Liver (tissue), 9 donors: Measurements from ENCODE around the gene LIPE. TPM values are rescaled to one million over a fixed set of nuclear protein-coding genes. Genes with fewer than 3 reads are reported as not detected.

ENCODE experiments used
- DNase-seq: peaks from one replicate; pipeline ENCODE4 v3.0.0-alpha.2; 2017; ENCODE audit warnings: low spot score
- H3K27ac ChIP-seq, 2 donors: one replicate each; pipeline ENCODE4 v1.7.0; 2013; ENCODE audit warnings: inconsistent platforms in 2 of 2, low read length in 2 of 2, control low read depth in 1 of 2, low read depth in 1 of 2, mild to moderate bottlenecking in 1 of 2
- H3K27me3 ChIP-seq, 4 donors: one replicate each; pipeline versions ENCODE4 v1.6.1 to v1.7.0; 2013; ENCODE audit warnings: low read length in 3 of 4, inconsistent platforms in 1 of 4, mild to moderate bottlenecking in 1 of 4, moderate library complexity in 1 of 4; ENCODE audit not compliant: control insufficient read depth in 4 of 4, insufficient read depth in 4 of 4
- H3K36me3 ChIP-seq, 4 donors: one replicate each; pipeline versions ENCODE4 v1.6.1 to v1.7.0; 2013; ENCODE audit warnings: low read length in 3 of 4, mild to moderate bottlenecking in 3 of 4, low read depth in 1 of 4, moderate library complexity in 1 of 4; ENCODE audit not compliant: control insufficient read depth in 4 of 4, insufficient read depth in 3 of 4
- H3K4me1 ChIP-seq, 4 donors: one replicate each; pipeline versions ENCODE4 v1.6.1 to v1.7.0; 2013; ENCODE audit warnings: low read length in 3 of 4, mild to moderate bottlenecking in 3 of 4, moderate library complexity in 1 of 4; ENCODE audit not compliant: control insufficient read depth in 4 of 4, insufficient read depth in 4 of 4
- H3K4me3 ChIP-seq, 3 donors: one replicate each; pipeline versions ENCODE4 v1.6.1 to v1.7.0; 2013; ENCODE audit warnings: low read length in 3 of 3, control low read depth in 1 of 3, low read depth in 1 of 3, mild to moderate bottlenecking in 1 of 3
- H3K9ac ChIP-seq, 2 donors: one replicate each; pipeline ENCODE4 v1.7.0; 2013; ENCODE audit warnings: low read length in 2 of 2, mild to moderate bottlenecking in 2 of 2, moderate library complexity in 2 of 2, control low read depth in 1 of 2, low read depth in 1 of 2
- H3K9me3 ChIP-seq, 4 donors: one replicate each; pipeline versions ENCODE4 v1.6.1 to v1.7.0; 2013; ENCODE audit warnings: low read length in 3 of 4; ENCODE audit not compliant: control insufficient read depth in 4 of 4
- CTCF ChIP-seq: fragments of 150-350 bp; IDR thresholded peaks from 2 replicates; pipeline ENCODE4 v1.5.1; 2017; ENCODE audit warnings: improper control_type of control experiment, low read depth, low read length; ENCODE audit not compliant: missing input control
- EGR1 ChIP-seq, 2 donors: IDR thresholded peaks; 2 replicates each; pipeline ENCODE4 v1.6.1; 2016 to 2018; ENCODE audit warnings: antibody characterized with exemption in 2 of 2, low read depth in 2 of 2
- FOXA1 ChIP-seq: IDR thresholded peaks from 2 replicates; pipeline ENCODE4 v1.6.1; 2016; ENCODE audit warnings: antibody characterized with exemption
- FOXA2 ChIP-seq: IDR thresholded peaks from 2 replicates; pipeline ENCODE4 v1.6.1; 2016; ENCODE audit warnings: antibody characterized with exemption
- GABPA ChIP-seq, 2 donors: IDR thresholded peaks in 1 of 2; conservative IDR thresholded peaks in 1 of 2; 2 replicates each; pipeline ENCODE4 v1.6.1; 2016; ENCODE audit warnings: antibody characterized with exemption in 2 of 2, mild to moderate bottlenecking in 1 of 2, moderate library complexity in 1 of 2
- HNF4A ChIP-seq, 2 donors: conservative IDR thresholded peaks; 2 replicates each; pipeline ENCODE4 v1.6.1; 2016; ENCODE audit warnings: antibody characterized with exemption in 2 of 2, mild to moderate bottlenecking in 2 of 2
- HNF4G ChIP-seq: IDR thresholded peaks from 2 replicates; pipeline ENCODE4 v1.6.1; 2016; ENCODE audit warnings: antibody characterized with exemption
- JUND ChIP-seq, 2 donors: IDR thresholded peaks; 2 replicates each; pipeline ENCODE4 v1.6.1; 2016; ENCODE audit warnings: antibody characterized with exemption in 2 of 2
- NR2F2 ChIP-seq: IDR thresholded peaks from 2 replicates; pipeline ENCODE4 v1.6.1; 2016; ENCODE audit warnings: antibody characterized with exemption
- RAD21 ChIP-seq, 2 donors: IDR thresholded peaks; 2 replicates each; pipeline ENCODE4 v1.6.1; 2016; ENCODE audit warnings: antibody characterized with exemption in 2 of 2, mild to moderate bottlenecking in 2 of 2
- SP1 ChIP-seq: IDR thresholded peaks from 2 replicates; pipeline ENCODE4 v1.6.1; 2018; ENCODE audit warnings: antibody characterized with exemption, mild to moderate bottlenecking
- TAF1 ChIP-seq: conservative IDR thresholded peaks from 2 replicates; pipeline ENCODE4 v1.6.1; 2016; ENCODE audit warnings: antibody characterized with exemption, mild to moderate bottlenecking
- YY1 ChIP-seq: IDR thresholded peaks from 2 replicates; pipeline ENCODE4 v1.6.1; 2016; ENCODE audit warnings: antibody characterized with exemption, mild to moderate bottlenecking
- WGBS: extraction: QIAGEN DNeasy Blood & Tissue Kit; methylation state at CpG from one replicate; pipeline ENCODE4 v1.1.7; 2013; 5-methylcytosine and 5-hydroxymethylcytosine counted together
- polyA plus RNA-seq, 2 donors: library from polyadenylated mRNA; stranded (reverse) in 1 of 2; unstranded in 1 of 2; fragments of 200-250 nt in 1 of 2; fragments of >200 nt in 1 of 2; fragmentation: Nextera tagmentation in 1 of 2; extraction: Ambion mirVana in 1 of 2; gene quantifications; one replicate each; pipeline versions ENCODE4 v1.2.1 to v1.2.3, GENCODE V29; 2013 to 2015
- total RNA-seq, 2 donors: library from RNA; depleted of rRNA; stranded (reverse); fragments of >200 nt; gene quantifications; one replicate each; pipeline ENCODE4 v1.2.3, GENCODE V29; 2014
- TF ChIP-seq, protein P1 (sequence below): IDR thresholded peaks from 2 replicates; pipeline ENCODE4 v1.6.1; 2016; ENCODE audit warnings: antibody characterized with exemption
- TF ChIP-seq, protein P2 (sequence below): IDR thresholded peaks from 2 replicates; pipeline ENCODE4 v1.6.1; 2016; ENCODE audit warnings: antibody characterized with exemption
- TF ChIP-seq, protein P3 (sequence below): IDR thresholded peaks from 2 replicates; pipeline ENCODE4 v1.6.1; 2016; ENCODE audit warnings: antibody characterized with exemption
- TF ChIP-seq, protein P4 (sequence below): IDR thresholded peaks from 2 replicates; pipeline ENCODE4 v1.6.1; 2016; ENCODE audit warnings: antibody characterized with exemption, mild to moderate bottlenecking
- donor health status: healthy.
- donor health status: healthy.
- donor health status: healthy.
- donor health status: healthy.
- donor health status: healthy.

The LIPE gene
- total and polyA plus RNA-seq, 4 donors: 0.88 to 4.7 (median 1.5) TPM

DNA sequence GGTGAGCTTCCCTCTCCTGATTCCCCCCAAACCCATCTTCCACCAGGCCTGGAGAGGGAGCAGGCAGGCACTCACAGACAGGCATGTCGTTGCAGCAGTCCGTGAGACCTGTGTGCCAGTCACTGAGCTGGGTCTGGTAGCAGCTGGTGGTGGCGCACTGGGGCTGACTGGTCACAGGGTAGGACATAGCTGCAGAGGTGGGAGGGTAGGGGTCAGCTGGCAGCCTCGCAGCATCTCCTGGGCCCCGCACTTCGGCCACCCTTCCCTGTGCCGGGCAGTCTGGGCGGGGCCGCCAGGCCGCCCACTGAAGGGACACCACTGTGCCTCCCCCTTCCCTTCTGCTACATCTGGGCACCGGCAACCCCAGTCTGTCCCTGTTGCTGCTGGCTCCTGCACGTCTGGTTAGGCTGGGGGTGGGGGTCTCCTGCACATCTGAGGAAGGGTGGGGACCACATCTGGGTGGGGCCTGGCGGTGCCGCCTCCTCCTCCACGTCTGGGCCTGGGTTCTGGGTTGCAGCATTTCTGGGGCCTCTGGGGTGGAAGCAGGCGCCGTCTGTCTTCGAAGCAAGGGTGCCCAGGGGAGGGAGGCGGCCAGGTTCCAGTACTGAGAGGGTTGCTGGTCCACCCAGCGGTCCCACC, 38.2 kb downstream of the LIPE start:
- H3K27me3 ChIP-seq: peaks cover 0 to 6% (median 0%) of the 10 kb centered on the region in 4 donors
- no peak overlapping the region for H3K27ac ChIP-seq
- TF ChIP-seq GABPA (IDR thresholded peaks at IDR 0.05 in 1 of 2, conservative IDR thresholded peaks at IDR 0.05 in 1 of 2): no peak
- TF ChIP-seq JUND (IDR thresholded peaks at IDR 0.05): no peak
- TF ChIP-seq, protein P1, sequence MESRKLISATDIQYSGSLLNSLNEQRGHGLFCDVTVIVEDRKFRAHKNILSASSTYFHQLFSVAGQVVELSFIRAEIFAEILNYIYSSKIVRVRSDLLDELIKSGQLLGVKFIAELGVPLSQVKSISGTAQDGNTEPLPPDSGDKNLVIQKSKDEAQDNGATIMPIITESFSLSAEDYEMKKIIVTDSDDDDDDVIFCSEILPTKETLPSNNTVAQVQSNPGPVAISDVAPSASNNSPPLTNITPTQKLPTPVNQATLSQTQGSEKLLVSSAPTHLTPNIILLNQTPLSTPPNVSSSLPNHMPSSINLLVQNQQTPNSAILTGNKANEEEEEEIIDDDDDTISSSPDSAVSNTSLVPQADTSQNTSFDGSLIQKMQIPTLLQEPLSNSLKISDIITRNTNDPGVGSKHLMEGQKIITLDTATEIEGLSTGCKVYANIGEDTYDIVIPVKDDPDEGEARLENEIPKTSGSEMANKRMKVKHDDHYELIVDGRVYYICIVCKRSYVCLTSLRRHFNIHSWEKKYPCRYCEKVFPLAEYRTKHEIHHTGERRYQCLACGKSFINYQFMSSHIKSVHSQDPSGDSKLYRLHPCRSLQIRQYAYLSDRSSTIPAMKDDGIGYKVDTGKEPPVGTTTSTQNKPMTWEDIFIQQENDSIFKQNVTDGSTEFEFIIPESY: no peak
- TF ChIP-seq, protein P2, sequence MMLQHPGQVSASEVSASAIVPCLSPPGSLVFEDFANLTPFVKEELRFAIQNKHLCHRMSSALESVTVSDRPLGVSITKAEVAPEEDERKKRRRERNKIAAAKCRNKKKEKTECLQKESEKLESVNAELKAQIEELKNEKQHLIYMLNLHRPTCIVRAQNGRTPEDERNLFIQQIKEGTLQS: no peak
- TF ChIP-seq SP1: no peak
- no peak for TF ChIP-seq TAF1
- no peak for TF ChIP-seq FOXA2
- TF ChIP-seq HNF4G: no peak
- no peak for TF ChIP-seq NR2F2
- TF ChIP-seq CTCF: no peak
- TF ChIP-seq, protein P3, sequence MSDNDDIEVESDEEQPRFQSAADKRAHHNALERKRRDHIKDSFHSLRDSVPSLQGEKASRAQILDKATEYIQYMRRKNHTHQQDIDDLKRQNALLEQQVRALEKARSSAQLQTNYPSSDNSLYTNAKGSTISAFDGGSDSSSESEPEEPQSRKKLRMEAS: no peak
- no peak for TF ChIP-seq EGR1 (IDR thresholded peaks at IDR 0.05; ENCODE audit: low read depth in 2 of 2)
- TF ChIP-seq HNF4A (conservative IDR thresholded peaks at IDR 0.05): no peak
- TF ChIP-seq, protein P4, sequence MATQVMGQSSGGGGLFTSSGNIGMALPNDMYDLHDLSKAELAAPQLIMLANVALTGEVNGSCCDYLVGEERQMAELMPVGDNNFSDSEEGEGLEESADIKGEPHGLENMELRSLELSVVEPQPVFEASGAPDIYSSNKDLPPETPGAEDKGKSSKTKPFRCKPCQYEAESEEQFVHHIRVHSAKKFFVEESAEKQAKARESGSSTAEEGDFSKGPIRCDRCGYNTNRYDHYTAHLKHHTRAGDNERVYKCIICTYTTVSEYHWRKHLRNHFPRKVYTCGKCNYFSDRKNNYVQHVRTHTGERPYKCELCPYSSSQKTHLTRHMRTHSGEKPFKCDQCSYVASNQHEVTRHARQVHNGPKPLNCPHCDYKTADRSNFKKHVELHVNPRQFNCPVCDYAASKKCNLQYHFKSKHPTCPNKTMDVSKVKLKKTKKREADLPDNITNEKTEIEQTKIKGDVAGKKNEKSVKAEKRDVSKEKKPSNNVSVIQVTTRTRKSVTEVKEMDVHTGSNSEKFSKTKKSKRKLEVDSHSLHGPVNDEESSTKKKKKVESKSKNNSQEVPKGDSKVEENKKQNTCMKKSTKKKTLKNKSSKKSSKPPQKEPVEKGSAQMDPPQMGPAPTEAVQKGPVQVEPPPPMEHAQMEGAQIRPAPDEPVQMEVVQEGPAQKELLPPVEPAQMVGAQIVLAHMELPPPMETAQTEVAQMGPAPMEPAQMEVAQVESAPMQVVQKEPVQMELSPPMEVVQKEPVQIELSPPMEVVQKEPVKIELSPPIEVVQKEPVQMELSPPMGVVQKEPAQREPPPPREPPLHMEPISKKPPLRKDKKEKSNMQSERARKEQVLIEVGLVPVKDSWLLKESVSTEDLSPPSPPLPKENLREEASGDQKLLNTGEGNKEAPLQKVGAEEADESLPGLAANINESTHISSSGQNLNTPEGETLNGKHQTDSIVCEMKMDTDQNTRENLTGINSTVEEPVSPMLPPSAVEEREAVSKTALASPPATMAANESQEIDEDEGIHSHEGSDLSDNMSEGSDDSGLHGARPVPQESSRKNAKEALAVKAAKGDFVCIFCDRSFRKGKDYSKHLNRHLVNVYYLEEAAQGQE: no peak
- no peak for TF ChIP-seq FOXA1
- no peak for TF ChIP-seq YY1
- TF ChIP-seq RAD21 (IDR thresholded peaks at IDR 0.05): no peak
- H3K9ac ChIP-seq: no peak overlapping the region
- DNase-seq: no peak
- no peak overlapping the region for H3K4me3 ChIP-seq
- 75% methylated on average over 20 of the region's 20 CpGs for WGBS
- H3K9me3 ChIP-seq: no peaks in the 10 kb centered on the region
- H3K4me1 ChIP-seq: peaks cover 0 to 5% (median 4%) of the 10 kb centered on the region in 4 donors
- no peaks in the 10 kb centered on the region for H3K36me3 ChIP-seq
